ENCODE data around the gene GCGR.
A peak's percentile ranks its signal among the peaks of the same experiment; 100 is the strongest.

GCGR gene

GRCh38 chr17:81852237-81852636 lies 48.3 kb downstream of the GCGR start:
- DNase-seq: no peak

- DNase-seq: no peak
These were observed 51.2 kb downstream of the GCGR start for GRCh38 chr17:81854974-81855774.

GRCh38 chr17:81858170-81858966 lies 54.4 kb downstream of the GCGR start:
- DNase-seq: no peak

- no peak for DNase-seq
These were observed 55.3 kb downstream of the GCGR start for GRCh38 chr17:81858967-81859905.

- DNase-seq: no peak
These were observed 56.2 kb downstream of the GCGR start, which contains the start of gene P4HB for GRCh38 chr17:81859906-81860755. TSS of gene P4HB (minus strand) at chr17:81860535. CDS start at chr17:81860471, 64 bp downstream.

- peak; percentile 100 for DNase-seq
These were observed 57.0 kb downstream of the GCGR start for GRCh38 chr17:81860756-81861568.

- DNase-seq: no peak
These were observed 59.2 kb downstream of the GCGR start for GRCh38 chr17:81863123-81863675.

Measured in DMS153 (cell line).